GM18505 (cell line): Measurements from ENCODE around the gene CSH1.
A peak's percentile ranks its signal among the peaks of the same experiment; 100 is the strongest.
"Not testable (repeated sequence)": the region's sequence is repeated elsewhere in the genome, so short reads cannot be mapped to it uniquely, and the experiment has no call there.

Experiments used
- ATAC-seq: cut with Tn5 transposase; IDR thresholded peaks from one replicate; pipeline ENCODE4 v1.9.1; 2021; ENCODE audit not compliant: unreplicated experiment
- POLR2A ChIP-seq: IDR thresholded peaks from 4 replicates; pipeline ENCODE4 v1.6.1; 2011; ENCODE audit warnings: borderline replicate concordance; ENCODE audit not compliant: insufficient read depth, insufficient read length; ENCODE audit errors: extremely low read depth

Gene CSH1

DNA sequence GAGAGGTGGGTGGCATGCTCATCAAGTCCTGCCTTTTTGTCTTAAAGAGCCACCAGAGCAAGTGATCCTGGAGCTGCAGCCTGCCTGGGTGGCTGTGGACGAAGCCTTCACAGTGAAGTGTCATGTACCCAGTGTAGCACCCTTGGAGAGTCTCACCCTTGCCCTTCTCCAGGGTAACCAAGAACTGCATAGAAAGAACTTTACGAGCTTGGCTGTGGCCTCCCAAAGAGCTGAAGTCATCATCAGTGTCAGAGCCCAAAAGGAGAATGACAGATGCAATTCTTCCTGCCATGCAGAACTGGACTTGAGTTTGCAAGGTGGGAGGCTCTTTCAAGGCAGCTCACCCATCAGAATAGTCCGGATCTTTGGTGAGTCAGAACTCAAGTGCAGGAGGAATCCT lies 37.1 kb downstream of the CSH1 start:
- no peak for ATAC-seq
- TF ChIP-seq POLR2A, result no peak

DNA sequence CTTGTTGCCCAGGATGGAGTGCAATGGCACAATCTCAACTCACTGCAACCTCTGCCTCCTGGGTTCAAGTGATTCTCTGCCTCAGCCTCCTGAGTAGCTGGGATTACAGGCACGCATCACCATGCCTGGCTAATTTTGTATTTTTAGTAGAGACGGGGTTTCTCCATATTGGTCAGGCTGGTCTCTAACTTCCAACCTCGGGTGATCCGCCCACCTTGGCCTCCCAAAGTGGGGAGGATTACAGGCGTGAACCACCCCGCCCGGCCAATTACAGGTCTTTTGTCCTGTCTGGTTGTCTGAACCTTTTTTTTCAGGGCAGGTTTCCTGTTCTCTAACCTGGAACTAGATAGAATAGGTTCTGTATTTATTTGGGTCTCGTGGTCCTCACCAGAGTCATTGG lies 39.9 kb downstream of the CSH1 start:
- ATAC-seq, result not testable (repeated sequence)

DNA sequence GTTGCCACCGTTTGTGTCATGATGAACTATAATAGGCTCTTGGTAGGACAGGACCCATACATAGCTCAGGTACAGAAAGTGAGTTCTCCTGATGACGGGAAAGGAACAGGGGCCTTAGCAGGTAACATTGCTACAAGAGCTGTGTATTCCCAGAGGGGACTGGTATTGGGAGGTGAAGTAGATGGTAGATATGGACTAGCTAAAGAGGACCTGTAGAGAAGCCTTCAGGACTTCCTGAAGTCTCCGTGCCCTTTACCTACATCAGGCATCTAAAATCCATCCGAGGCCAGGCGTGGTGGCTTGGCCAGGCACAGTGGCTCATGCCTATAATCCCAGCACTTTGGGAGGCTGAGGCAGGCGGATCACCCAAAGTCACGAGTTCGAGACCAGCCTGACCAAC lies 41.2 kb downstream of the CSH1 start:
- no peak for ATAC-seq
- TF ChIP-seq POLR2A, result no peak

DNA sequence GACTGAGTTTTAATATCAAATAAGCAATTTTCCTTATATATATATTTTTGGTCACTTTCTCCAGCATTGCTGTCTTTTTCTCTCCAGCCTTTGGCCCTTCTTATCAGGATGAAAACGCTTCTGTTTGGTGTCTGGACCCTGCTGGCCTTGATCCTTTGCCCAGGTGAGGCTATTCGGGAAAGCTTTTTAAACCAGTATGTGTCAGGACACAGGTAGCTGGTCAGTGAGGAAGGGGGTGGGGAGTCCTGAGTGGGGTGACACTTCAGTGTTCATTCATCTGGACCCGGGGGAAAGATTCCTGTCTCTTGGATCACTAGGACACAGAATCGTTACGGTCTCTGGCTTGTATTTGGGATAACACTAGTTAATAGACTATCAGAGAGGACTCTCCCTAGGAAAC lies 41.7 kb downstream of the CSH1 start:
- no peak for ATAC-seq
- TF ChIP-seq POLR2A, result no peak

DNA sequence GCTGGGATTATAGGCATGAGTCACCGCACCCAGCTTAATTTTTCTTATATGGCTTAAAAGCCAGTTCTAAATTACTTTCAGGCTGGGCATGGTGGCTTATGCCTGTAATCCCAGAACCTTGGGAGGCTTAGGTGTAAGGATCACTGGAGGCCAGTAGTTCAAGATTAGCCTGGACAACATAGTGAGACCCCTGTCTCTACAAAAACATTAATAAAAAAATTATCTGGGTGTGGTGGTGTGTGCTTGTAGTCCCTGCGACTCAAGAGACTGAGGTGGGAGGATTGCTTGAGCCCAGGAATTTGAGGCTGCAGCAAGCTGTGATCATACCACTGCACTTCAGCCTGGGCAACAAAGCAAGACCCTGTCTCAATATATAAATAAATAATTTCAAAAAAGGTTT lies 43.1 kb downstream of the CSH1 start:
- no peak for ATAC-seq
- no peak for TF ChIP-seq POLR2A

DNA sequence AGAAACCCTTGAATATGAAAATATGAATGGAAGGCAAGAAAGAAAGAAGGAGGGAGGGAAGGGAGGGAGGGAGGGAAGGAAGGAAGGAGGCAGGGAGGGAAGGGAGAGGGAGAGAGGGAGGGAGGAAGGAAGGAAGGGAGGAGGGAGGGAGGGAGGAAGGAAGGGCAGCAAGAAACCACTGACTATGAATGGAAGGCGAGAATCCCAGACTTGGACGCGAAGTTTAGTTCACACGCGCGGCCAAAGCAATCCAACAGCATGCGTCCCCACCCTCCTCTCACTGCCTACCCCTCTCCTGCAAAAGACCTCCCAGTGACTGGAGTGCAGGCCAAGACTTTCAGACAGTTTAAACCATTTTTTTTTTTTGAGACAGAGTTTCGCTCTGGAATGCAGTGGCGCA lies 46.0 kb downstream of the CSH1 start:
- no peak for ATAC-seq

GRCh38 chr17:63848834-63849689 lies 47.3 kb downstream of the CSH1 start:
- TF ChIP-seq POLR2A, result no peak

More for the DNA sequence above, 46.0 kb downstream of the CSH1 start:
- no peak for TF ChIP-seq POLR2A

DNA sequence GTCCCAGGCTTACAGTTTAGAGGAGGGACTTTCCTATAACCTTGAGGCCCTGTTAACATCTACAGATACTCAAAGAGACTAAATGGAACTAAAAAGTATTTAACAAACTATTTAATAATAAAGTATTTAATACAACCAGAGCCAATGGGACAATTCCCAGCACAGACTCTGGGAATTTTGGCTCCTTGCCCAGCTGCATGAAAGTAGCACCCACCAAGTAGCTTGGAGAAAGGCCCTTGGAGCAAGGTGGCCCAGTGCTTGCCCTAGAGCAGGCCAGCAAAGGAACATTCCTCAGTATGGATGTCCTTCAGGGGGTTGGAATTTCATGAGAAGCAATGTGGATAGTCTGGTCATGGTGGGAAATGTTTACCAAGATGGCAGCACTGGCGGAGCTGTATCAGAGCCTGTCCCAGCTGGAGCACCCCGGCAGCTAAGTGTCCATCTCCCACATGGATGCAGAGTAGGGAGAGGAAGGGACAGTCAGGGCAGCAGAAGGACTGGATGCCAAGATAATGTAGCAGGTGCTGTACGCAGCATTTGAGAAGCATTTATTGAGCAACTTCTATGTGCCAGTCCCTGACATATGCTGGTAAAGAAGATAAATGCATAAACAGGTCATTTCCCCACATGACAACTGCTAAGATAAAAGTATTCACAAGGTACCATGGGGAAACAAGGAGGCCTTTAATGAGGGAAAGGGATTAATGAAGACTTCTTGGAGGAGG lies 48.7 kb downstream of the CSH1 start:
- ATAC-seq, result no peak

More at GRCh38 chr17:63848834-63849689, 47.3 kb downstream of the CSH1 start:
- peak; percentile 78 for ATAC-seq

DNA sequence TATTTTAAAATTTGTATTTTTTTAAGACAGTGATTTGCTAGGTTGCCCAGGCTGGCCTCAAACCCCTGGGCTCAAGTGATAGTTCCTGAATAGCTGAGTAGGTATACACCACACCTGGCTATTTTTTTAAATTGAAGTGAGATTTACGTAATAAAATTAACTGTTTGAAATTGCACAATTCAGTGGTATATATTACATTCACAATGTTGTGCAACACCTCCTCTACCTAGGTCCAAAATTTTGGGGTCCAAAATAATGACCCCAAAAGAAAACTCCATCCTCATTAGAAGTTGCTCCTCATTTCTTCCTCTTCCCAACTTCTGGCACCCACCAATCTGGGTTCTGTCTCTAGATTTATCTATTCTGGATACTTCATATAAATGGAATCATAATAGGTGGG lies 50.9 kb downstream of the CSH1 start:
- no peak for ATAC-seq
- TF ChIP-seq POLR2A, result no peak

More for the DNA sequence above, 48.7 kb downstream of the CSH1 start:
- TF ChIP-seq POLR2A, result no peak
